ENCODE measurements around the gene CISTR.

Gene CISTR

DNA sequence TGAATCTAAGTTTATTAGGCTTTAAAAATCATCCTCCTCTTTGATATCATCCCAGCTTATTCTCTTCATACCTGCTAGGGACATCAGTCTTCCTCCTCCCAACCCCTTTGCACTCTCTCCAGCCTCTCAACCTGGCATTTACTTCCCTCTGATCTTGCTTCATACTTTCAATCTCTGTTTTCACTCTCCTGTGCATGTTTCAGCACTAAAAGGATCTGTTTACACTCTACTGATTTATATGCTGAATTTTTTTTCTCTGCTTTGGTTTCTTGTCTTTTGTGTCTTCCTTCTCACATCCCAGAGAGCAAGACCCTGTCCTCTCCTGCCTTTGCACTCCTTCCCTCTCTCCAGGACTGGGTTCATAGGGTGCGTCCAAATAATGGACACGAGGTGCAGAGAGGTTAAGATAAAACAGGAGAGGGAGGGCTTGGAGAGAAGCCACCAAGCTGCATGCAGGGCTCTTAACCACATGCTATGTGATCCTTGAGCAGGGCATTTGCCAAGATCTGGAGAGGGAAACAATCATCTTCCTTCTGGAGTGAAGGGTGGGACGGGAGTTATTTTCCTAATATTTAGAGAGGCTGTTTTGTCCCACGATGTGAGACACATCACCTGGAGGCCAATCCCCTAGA lies 3.0 kb upstream of the CISTR start:
- TF ChIP-seq, protein P1, sequence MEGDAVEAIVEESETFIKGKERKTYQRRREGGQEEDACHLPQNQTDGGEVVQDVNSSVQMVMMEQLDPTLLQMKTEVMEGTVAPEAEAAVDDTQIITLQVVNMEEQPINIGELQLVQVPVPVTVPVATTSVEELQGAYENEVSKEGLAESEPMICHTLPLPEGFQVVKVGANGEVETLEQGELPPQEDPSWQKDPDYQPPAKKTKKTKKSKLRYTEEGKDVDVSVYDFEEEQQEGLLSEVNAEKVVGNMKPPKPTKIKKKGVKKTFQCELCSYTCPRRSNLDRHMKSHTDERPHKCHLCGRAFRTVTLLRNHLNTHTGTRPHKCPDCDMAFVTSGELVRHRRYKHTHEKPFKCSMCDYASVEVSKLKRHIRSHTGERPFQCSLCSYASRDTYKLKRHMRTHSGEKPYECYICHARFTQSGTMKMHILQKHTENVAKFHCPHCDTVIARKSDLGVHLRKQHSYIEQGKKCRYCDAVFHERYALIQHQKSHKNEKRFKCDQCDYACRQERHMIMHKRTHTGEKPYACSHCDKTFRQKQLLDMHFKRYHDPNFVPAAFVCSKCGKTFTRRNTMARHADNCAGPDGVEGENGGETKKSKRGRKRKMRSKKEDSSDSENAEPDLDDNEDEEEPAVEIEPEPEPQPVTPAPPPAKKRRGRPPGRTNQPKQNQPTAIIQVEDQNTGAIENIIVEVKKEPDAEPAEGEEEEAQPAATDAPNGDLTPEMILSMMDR (IDR thresholded peaks at IDR 0.05) = no peak

DNA sequence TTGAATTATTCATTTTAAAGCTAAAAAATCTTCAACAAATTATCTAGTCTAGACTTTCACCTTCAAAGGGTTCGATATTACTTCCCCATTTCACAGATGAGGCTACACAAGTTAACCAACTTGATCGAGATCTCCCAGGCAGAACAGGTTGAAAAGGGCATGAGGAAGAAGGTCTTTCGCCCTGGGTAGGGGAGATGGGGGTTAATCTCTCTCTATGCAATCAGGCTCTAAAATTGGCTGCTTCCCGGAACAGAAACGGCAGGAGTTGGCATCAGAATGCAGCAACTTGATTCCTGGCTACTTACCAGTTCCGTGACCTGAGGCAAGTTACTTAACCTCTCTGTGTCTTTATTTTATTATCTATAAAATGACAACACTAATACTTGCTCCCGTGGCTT lies 2.4 kb upstream of the CISTR start:
- TF ChIP-seq, protein P1 (IDR thresholded peaks at IDR 0.05) = no peak

DNA sequence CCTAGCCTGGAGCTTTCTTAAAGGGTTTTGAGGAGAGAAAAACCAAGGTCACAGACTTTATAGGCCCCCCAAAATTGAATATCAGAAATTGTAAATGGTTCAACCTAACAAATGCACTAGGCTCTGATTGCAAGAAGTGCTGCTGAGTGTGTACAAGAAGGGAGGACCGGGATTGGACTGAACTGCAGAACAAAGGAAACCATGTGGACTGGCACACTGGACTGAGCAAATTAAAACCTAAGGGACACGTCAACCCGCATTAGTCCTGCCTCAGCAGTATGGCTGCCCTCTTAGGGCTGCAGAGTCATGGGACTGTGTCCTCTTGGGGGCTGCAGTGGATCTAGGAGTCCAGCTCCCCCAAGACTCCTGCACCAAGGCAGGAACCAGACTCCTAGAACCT lies 842 bp upstream of the CISTR start:
- TF ChIP-seq, protein P1 (IDR thresholded peaks at IDR 0.05) = no peak

DNA sequence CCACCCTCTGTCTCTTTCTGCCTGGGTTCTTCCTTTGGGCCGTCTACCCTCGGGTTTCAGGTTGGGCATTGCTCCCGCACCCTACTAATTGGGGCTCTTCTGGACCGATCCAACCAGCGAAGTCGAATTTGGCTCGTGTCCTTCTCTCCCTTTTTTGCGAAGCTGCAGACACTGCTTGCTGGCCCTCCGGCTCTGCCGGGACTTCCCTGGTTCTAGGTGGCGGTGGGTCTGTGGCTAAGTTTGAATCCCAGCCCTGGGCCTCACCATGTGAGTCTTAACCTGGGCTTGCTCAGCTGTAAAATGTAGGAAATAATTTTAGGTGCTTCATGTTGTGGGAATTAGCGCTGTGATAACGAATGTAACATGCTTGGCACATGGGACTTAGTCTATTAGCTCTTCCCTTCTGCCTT lies 418 bp upstream of the CISTR start:
- TF ChIP-seq, protein P1 (IDR thresholded peaks at IDR 0.05) = no peak

DNA sequence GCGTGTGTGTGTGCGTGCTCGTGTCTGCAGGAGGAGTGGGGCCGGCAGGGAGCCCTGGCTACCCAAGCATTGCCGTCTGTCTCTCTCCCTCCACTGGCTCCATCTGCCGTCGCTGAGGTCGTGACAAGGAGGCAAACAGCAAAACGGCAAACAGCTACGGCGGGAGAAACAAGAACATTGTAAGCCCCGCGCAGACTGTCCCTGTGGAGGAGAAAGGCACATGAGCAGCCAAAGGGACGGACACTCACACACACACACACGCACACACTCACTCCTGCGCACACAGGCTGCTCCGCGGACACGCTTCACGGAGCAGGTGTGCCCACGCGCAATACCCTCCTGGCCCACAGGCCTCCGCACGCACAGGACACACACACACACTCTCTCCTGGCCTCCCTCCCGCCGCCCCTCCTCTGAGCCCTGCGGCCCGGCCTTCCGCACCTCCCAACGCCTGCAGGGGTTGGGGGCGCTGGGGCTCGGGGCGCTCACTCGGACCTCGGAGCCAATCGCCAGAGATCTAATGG lies 905 bp downstream of the CISTR start:
- TF ChIP-seq, protein P1 (IDR thresholded peaks at IDR 0.05) = no peak

DNA sequence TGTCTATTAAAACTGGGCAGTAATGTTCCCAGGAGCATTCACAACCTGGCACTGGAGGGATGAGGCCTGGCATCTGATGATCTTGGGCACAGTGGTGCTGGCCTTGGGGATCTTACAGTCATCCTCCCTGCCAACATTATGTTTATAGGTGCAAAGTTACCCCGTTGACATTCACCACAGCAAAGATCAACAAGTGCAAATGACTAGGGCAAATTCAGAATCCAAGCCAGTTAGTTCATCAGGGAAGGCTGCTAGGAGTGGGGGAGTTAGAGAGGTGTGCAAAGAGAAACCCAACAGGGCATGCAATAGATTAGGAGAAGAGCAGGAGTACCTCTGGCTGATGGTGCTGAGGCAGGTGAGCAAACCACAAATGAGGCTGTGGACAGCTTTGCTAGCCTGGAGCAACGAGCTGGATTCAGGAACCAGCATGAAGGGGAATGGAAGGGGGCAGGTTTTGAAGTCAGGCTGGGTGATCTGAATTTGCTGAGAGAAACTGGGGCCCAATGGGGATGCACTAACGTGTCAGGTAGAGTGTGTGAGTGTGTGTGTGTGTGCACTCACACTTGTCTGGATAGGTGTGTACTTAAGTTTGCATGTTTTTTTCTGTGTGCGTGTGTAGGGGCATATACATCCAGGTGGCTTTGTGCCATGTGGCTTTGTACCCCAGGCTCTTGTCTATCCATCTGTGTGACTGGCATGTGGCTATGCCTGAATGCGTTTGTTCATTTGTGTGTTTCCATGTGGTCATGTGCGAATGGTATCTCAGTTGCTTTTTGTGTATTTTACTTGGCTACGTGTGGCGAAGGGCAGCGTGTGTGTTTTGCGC lies 1.6 kb downstream of the CISTR start:
- TF ChIP-seq, protein P1 (IDR thresholded peaks at IDR 0.05) = no peak

DNA sequence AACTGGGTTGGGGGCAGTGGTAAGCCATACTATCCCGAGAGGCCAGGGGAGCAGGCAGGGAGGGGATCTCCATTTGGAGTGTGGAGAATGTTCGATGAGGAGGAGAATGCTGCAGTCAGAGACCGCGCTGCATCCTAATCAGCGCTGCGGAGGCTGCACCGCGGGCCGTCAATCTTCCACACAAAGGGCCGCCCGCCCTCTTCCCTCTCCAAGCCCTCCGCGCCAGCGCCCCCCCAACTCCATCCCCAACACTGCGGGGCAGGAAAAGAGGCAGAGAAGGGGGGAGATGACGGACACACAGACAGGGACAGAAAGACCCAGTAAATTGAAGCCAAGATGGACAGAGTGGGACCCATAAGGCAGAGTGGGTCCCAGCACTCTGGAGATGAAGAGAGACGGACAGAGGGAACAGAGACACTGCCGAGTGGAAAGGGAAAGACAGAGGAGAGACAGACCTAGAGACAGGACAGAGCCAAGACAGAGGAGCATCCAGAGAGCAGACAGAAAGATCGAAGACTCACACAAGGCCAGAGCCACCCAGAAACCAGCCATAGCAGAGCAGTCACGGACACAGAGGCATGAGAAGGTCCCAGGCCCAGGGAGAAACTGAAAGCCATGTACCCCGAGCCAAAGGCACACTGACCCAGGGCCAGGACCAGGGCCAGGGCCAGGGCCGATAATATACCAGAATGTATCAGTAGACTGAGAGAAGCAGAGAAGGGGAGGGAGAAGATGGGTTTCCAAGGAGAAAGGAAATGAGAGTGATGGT lies 3.5 kb downstream of the CISTR start:
- TF ChIP-seq, protein P1 (IDR thresholded peaks at IDR 0.05) = no peak

All from LNCAP (cell line).